Colon (tissue), 2 donors: Measurements from ENCODE around the gene IGDCC3.

Experiments
- FAIRE-seq: peaks from 2 replicates; lab custom pipeline; 2012; peaks lifted over from hg19 to GRCh38; lab: Jason Lieb, UNC
- donor health status: control.
- donor health status: control.

The IGDCC3 gene

GRCh38 chr15:65286704-65287519 is 90.9 kb downstream of the IGDCC3 start, which contains the start of gene PARP16:
TSS of gene PARP16 (minus strand) at chr15:65286883. CDS start at chr15:65286426, 457 bp downstream.
- no peak for FAIRE-seq

GRCh38 chr15:65286069-65286703 is 91.6 kb downstream of the IGDCC3 start:
- FAIRE-seq: no peak

GRCh38 chr15:65285291-65286068 is 92.3 kb downstream of the IGDCC3 start:
- no peak for FAIRE-seq

GRCh38 chr15:65278480-65278879 is 99.3 kb downstream of the IGDCC3 start:
- FAIRE-seq: no peak
